GM10248 (cell line): Measurements from ENCODE around the gene AKNA.

Experiments
- CTCF ChIA-PET: fragments of 300-600 bp; sonication (Branson Sonifier 250); formaldehyde crosslinking; extraction: SDS; loops from one replicate; lab custom pipeline; 2021; ENCODE audit warnings: antibody characterized with exemption; lab: Yijun Ruan, JAX
- POLR2A ChIA-PET: fragments of 350-650 bp; sonication (Branson Sonifier 250); formaldehyde crosslinking; extraction: SDS; loops from one replicate; lab custom pipeline; 2020; ENCODE audit warnings: antibody characterized with exemption; lab: Yijun Ruan, JAX
- DNase-seq: peaks from one replicate; pipeline ENCODE4 v3.0.0; 2012; ENCODE audit errors: extremely low spot score
- TF ChIP-seq, protein P1 (sequence below): IDR thresholded peaks from 2 replicates; pipeline ENCODE4 v1.5.1; 2012; ENCODE audit warnings: mild to moderate bottlenecking, low read depth; ENCODE audit errors: extremely low read depth, missing control alignments, control extremely low read depth

AKNA gene

DNA sequence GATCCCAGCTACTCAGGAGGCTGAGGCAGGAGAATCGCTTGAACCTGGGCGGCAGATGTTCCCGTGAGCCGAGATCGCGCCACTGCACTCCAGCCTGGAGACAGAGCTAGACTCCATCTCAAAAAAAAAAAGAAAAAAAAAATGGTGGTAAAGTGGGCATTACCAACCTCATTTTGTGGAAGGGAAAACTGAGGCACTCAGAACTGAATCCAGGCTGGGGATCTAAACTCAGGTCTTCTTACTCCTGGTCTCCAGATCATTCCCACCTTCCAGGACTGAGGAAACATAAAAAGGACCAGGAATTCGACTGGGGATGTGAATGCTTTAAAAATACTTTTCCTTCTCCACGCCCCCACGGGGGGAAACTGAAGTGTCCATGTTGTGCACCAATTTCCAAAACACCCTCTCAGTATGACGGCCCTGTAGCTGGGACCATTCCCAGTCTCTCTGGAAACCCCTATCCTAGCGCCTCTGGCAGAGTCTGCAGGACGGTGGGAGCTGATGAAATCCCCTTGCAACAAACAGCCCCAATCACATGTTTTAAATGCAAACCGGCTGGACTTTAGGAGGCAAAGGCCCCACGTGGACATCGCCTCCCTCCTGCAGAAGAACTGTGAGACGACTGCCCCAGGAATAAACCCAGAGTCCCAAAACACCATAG, 8.9 kb upstream of the AKNA start:
- POLR2A ChIA-PET = interaction anchor here (1.0 kb wide), 1 partner anchor 12 kb away, joined by 6 read pairs; no protein-coding TSS in a partner anchor
- CTCF ChIA-PET = interaction anchor here (0.9 to 6.8 kb wide), 7 partner anchors 9 to 257 kb away, joined by 3 to 40 read pairs (median 6); no protein-coding TSS in a partner anchor
- TF ChIP-seq, protein P1, sequence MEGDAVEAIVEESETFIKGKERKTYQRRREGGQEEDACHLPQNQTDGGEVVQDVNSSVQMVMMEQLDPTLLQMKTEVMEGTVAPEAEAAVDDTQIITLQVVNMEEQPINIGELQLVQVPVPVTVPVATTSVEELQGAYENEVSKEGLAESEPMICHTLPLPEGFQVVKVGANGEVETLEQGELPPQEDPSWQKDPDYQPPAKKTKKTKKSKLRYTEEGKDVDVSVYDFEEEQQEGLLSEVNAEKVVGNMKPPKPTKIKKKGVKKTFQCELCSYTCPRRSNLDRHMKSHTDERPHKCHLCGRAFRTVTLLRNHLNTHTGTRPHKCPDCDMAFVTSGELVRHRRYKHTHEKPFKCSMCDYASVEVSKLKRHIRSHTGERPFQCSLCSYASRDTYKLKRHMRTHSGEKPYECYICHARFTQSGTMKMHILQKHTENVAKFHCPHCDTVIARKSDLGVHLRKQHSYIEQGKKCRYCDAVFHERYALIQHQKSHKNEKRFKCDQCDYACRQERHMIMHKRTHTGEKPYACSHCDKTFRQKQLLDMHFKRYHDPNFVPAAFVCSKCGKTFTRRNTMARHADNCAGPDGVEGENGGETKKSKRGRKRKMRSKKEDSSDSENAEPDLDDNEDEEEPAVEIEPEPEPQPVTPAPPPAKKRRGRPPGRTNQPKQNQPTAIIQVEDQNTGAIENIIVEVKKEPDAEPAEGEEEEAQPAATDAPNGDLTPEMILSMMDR = no peak
- DNase-seq = no peak

GRCh38 chr9:114395768-114396167, 8.0 kb upstream of the AKNA start:
- no peak for DNase-seq
- TF ChIP-seq, protein P1 = no peak
- POLR2A ChIA-PET = interaction anchor here (0.6 to 1.6 kb wide), 3 partner anchors 10 to 45 kb away, joined by 6 to 8 read pairs (median 6); no protein-coding TSS in a partner anchor
- CTCF ChIA-PET = interaction anchor here (0.9 to 6.8 kb wide), 10 partner anchors 10 to 511 kb away, joined by 3 to 40 read pairs (median 4); no protein-coding TSS in a partner anchor

DNA sequence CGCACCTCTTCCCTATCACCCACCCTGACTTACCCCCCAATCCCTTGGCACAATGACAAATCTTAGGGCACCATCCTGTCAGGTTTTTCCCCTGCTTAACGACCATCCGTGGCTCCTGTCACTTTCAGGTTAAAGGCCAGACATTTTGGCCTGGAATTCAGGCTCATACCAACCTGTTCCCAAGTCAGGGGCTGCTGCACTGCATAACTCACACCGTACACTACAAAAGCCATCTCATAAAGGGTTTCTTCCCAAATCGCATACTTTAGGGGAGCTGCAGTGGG, 7.5 kb upstream of the AKNA start:
- CTCF ChIA-PET = interaction anchor here (1.0 to 6.8 kb wide), 8 partner anchors 10 to 512 kb away, joined by 3 to 40 read pairs (median 6); no protein-coding TSS in a partner anchor
- DNase-seq = no peak
- TF ChIP-seq, protein P1 = no peak
- POLR2A ChIA-PET = interaction anchor here (0.6 to 1.6 kb wide), 2 partner anchors 10 to 44 kb away, joined by 6 to 8 read pairs; no protein-coding TSS in a partner anchor

DNA sequence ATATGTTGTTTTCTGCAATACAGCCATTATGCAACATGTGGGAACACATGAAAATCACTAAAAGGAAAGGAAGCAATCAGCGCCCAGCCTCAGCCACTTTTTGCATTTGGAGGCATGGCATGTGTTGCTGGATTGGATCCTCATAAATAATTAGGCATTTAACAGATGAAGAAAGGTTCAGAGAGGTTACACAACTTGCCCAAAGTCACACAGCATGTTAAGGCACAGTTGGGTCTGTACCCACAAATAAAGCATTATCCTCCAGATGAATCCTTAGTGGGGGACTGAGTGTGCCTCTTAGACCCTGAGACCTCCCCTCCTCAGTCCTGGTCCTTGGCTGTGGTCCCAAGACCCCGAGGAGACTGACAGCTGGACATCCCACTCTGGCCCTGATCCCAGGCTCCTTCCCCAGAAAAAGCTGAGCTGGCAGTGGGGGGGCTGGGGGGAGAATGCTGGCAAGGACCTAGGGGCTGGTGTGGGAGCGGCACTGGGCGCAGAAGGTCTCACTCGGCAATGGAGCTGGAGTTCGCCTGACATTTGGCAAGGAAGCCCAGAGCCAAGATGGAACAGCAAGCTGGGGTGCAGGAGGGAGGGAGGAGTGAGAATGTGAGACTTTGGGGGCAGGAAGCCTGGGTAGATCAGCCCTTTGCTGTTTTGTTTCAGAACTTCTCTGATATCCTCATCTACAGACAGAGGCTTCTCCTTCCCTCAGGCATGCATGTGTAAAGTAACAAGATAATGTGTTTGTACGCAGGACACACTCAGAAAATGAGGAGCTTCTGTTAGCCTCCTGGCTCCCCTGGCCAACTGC, 6.9 kb upstream of the AKNA start:
- no peak for DNase-seq
- POLR2A ChIA-PET = interaction anchor here (0.6 to 1.6 kb wide), 2 partner anchors 9 to 43 kb away, joined by 6 to 8 read pairs; no protein-coding TSS in a partner anchor

DNA sequence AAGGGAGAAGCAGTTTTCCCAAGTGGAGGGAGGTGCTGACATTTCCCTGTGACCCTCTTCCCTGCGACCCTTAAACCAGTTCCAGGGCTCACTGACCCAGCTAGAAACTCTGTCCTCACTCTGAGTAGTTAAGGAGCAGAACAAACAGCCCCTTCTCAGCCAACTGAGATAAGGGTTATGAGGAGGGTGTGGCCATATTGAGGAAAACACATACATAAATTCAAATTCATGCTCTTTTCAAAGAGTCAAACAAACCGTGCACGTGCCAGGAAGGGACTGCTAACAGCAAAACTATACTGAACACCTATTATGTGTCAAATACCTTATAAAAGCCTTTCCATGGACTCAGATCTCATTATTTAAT, 4.9 kb upstream of the AKNA start:
- no peak for DNase-seq
- POLR2A ChIA-PET = no interaction called here
- TF ChIP-seq, protein P1 = no peak
- CTCF ChIA-PET = interaction anchor here (1.1 to 6.8 kb wide), 4 partner anchors 11 to 261 kb away, joined by 3 to 40 read pairs (median 4); no protein-coding TSS in a partner anchor

More for the DNA sequence above, 6.9 kb upstream of the AKNA start:
- CTCF ChIA-PET = interaction anchor here (1.0 to 6.8 kb wide), 9 partner anchors 9 to 512 kb away, joined by 3 to 40 read pairs (median 5); no protein-coding TSS in a partner anchor
- TF ChIP-seq, protein P1 = no peak

DNA sequence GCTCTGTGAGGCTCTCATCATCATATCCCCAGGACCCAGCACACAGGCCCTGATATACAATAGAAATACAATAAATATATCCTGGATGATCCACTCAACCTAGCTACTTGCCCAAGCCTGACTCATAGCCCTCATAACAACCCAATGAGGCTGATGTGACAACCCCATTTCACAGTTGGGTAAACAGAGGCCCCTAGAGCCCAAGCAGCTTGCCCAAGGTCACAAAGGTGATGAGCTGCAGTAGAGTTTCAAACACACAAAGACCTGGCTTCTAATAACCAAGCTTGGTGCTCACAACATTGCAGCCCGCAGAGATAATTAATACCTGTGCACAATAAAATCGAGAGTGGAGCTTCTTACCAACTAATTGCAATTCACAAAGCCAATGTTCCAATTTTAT, 3.2 kb upstream of the AKNA start:
- ChIA-PET CTCF (interaction anchor here (1.1 to 11.0 kb wide), 8 partner anchors 9 to 262 kb away, joined by 3 to 100 read pairs (median 5); no protein-coding TSS in a partner anchor), POLR2A (interaction anchor here (0.6 kb wide), 1 partner anchor 176 kb away, joined by 5 read pairs; no protein-coding TSS in a partner anchor)
- DNase-seq = no peak
- TF ChIP-seq, protein P1 = no peak
